Sigmoid colon (tissue), 7 donors: ENCODE data around the gene ADGRF1. TPM values are rescaled to one million over a fixed set of nuclear protein-coding genes. Genes with fewer than 3 reads are reported as not detected.

Experiments
- DNase-seq: peaks from one replicate; pipeline ENCODE4 v3.0.0-alpha.2; 2019
- H3K27ac ChIP-seq, 4 donors: fragments of 200-600 bp; sonication (generic); one replicate each; pipeline ENCODE4 v1.5.1; 2016 to 2019; ENCODE audit warnings: mild to moderate bottlenecking in 1 of 4
- H3K27me3 ChIP-seq, 3 donors: fragments of 200-600 bp; sonication (generic); one replicate each; pipeline ENCODE4 v1.5.1; 2019; ENCODE audit warnings: mild to moderate bottlenecking in 1 of 3
- H3K36me3 ChIP-seq, 4 donors: fragments of 200-600 bp; sonication (generic); one replicate each; pipeline ENCODE4 v1.5.1; 2016 to 2019
- H3K4me1 ChIP-seq, 4 donors: fragments of 200-600 bp; sonication (generic); one replicate each; pipeline ENCODE4 v1.5.1; 2017 to 2019
- H3K4me3 ChIP-seq, 4 donors: fragments of 200-600 bp; sonication (generic); one replicate each; pipeline ENCODE4 v1.5.1; 2017 to 2019; ENCODE audit warnings: mild to moderate bottlenecking in 2 of 4, moderate library complexity in 1 of 4
- H3K9me3 ChIP-seq, 4 donors: fragments of 200-600 bp in 3 of 4; sonication (generic) in 3 of 4; one replicate each; pipeline versions ENCODE4 v1.5.1 to v1.6.1; 2013 to 2019
- EP300 ChIP-seq, 4 donors: sonication (generic); formaldehyde crosslinking; IDR thresholded peaks; one replicate each; pipeline ENCODE4 v1.6.1; 2017; ENCODE audit warnings: antibody characterized with exemption in 4 of 4
- POLR2A ChIP-seq, 2 donors: fragments of 450-650 bp; IDR thresholded peaks; one replicate each; pipeline ENCODE4 v1.6.1; 2016; ENCODE audit warnings: antibody characterized with exemption in 2 of 2, mild to moderate bottlenecking in 2 of 2, moderate library complexity in 2 of 2
- POLR2AphosphoS5 ChIP-seq, 4 donors: sonication (generic); formaldehyde crosslinking; IDR thresholded peaks; one replicate each; pipeline ENCODE4 v1.6.1; 2017; ENCODE audit warnings: antibody characterized with exemption in 4 of 4
- WGBS, 2 donors: extraction: QIAGEN DNeasy Blood & Tissue Kit; methylation state at CpG; one replicate each; pipeline ENCODE4 v1.1.7; 2013; 5-methylcytosine and 5-hydroxymethylcytosine counted together
- intact Hi-C: fragments of 100-400 bp; cut with DNase I; formaldehyde crosslinking; loops from one replicate; pipeline ENCODE4 v1.15.1; 2023
- polyA plus RNA-seq, 3 donors: library from polyadenylated mRNA; stranded (reverse); fragments of 200-250 nt; gene quantifications; one replicate each; pipeline ENCODE4 v1.2.3, GENCODE V29; 2013
- total RNA-seq, 4 donors: library from RNA; depleted of rRNA; stranded (reverse); fragments of >200 nt; gene quantifications; one replicate each; pipeline ENCODE4 v1.1.0, GENCODE V29; 2016
- TF ChIP-seq, protein P1 (sequence below), 4 experiments: fragments of 450-650 bp in 3 of 4; fragments of 200-600 bp in 1 of 4; IDR thresholded peaks; one replicate each; pipeline ENCODE4 v1.5.1; 2016 to 2019; ENCODE audit warnings: antibody characterized with exemption in 4 of 4, mild to moderate bottlenecking in 3 of 4, moderate library complexity in 2 of 4
- donor health status: healthy with polysubstance abuse.
- donor health status: Bipolar disorder and iron deficiency.
- donor health status: healthy.

ADGRF1 gene
- total and polyA plus RNA-seq, 7 donors, result 0.46 to 1.0 TPM; not detected in 5

DNA sequence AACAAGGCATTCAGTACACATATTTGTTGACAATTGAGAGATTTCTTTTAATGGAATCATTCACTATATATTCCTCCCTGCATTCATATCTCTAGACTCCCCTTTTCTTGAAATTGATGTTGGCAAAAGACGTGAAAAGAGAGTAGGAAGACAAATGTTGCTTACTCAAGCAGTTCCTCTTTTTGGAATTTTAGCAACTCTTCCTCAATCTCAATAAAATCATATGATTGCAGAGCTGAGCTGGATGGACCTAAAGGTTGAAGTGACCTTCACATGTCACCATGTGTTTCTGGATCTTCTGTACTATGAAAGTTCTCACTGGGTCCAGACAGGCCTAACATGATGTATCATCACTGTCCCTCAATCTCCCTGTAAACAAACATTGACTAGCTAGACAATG, 18.6 kb downstream of the ADGRF1 start:
- DNase-seq, result no peak
- H3K27me3 ChIP-seq, result no peaks in the 10 kb centered on the region
- intact Hi-C loops, result no loop called here
- TF ChIP-seq POLR2AphosphoS5 (IDR thresholded peaks at IDR 0.05), result no peak
- TF ChIP-seq EP300 (IDR thresholded peaks at IDR 0.05), result no peak
- TF ChIP-seq, protein P1, sequence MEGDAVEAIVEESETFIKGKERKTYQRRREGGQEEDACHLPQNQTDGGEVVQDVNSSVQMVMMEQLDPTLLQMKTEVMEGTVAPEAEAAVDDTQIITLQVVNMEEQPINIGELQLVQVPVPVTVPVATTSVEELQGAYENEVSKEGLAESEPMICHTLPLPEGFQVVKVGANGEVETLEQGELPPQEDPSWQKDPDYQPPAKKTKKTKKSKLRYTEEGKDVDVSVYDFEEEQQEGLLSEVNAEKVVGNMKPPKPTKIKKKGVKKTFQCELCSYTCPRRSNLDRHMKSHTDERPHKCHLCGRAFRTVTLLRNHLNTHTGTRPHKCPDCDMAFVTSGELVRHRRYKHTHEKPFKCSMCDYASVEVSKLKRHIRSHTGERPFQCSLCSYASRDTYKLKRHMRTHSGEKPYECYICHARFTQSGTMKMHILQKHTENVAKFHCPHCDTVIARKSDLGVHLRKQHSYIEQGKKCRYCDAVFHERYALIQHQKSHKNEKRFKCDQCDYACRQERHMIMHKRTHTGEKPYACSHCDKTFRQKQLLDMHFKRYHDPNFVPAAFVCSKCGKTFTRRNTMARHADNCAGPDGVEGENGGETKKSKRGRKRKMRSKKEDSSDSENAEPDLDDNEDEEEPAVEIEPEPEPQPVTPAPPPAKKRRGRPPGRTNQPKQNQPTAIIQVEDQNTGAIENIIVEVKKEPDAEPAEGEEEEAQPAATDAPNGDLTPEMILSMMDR (IDR thresholded peaks at IDR 0.05), result no peak
- TF ChIP-seq POLR2A (IDR thresholded peaks at IDR 0.05), result no peak
- no peaks in the 10 kb centered on the region for H3K36me3 ChIP-seq
- H3K4me3 ChIP-seq, result no peak overlapping the region
- H3K4me1 ChIP-seq, result no peaks in the 10 kb centered on the region
- no peak overlapping the region for H3K27ac ChIP-seq
- 28 to 35% methylated on average over 1 of the region's 1 CpG for WGBS, 2 donors
- H3K9me3 ChIP-seq, result no peaks in the 10 kb centered on the region

DNA sequence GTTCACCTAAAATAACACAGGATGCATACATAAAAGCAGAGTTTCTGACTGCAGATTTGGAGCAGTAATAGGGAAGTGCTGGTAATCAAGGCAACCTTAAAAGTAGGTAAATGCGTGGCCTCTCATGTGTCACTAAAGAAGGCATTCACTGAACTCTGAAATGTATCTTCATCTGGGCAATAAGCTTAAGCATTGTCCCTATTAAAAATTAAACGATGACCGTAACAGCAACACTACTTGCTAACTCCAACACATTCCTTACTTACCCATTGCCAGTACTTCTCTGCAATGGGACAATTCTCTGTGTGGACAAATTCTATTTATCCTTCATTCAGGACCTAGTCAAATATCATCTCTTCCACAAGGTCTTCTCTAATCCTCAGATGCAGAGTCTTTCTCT, 19.9 kb downstream of the ADGRF1 start:
- H3K9me3 ChIP-seq, result no peaks in the 10 kb centered on the region
- H3K4me1 ChIP-seq, result no peaks in the 10 kb centered on the region
- WGBS, 2 donors, result 93 to 95% methylated on average over 3 of the region's 3 CpGs
- DNase-seq, result no peak
- no peak for TF ChIP-seq EP300 (IDR thresholded peaks at IDR 0.05)
- TF ChIP-seq POLR2A (IDR thresholded peaks at IDR 0.05), result no peak
- TF ChIP-seq, protein P1 (IDR thresholded peaks at IDR 0.05), result no peak
- H3K36me3 ChIP-seq, result no peaks in the 10 kb centered on the region
- H3K27ac ChIP-seq, result no peak overlapping the region
- intact Hi-C loops, result no loop called here
- no peak overlapping the region for H3K4me3 ChIP-seq
- no peaks in the 10 kb centered on the region for H3K27me3 ChIP-seq

DNA sequence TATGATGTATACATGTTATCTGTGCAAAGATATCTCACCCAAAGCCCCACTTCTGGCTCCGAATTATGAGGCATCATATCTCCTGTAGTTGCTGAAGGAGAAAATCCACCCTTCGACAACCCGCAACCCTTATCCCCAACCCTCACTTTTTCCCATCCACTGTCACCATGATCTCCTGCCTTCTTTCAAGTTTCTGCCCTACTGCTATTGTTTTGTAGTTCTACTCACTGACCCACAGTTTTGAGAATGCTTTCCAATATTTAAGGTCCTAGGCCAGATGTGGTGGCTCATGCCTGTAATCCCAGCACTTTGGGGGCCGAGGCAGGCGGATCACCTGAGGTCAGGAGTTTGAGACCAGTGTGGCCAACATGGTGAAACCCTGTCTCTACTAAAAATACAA, 22.2 kb downstream of the ADGRF1 start:
- TF ChIP-seq, protein P1 (IDR thresholded peaks at IDR 0.05), result no peak
- TF ChIP-seq POLR2A (IDR thresholded peaks at IDR 0.05) (no peak), EP300 (IDR thresholded peaks at IDR 0.05) (no peak), POLR2AphosphoS5 (IDR thresholded peaks at IDR 0.05) (no peak)
- intact Hi-C loops, result no loop called here
- no peak overlapping the region for H3K4me3 ChIP-seq
- H3K27ac ChIP-seq, result no peak overlapping the region
- no peaks in the 10 kb centered on the region for H3K27me3 ChIP-seq
- WGBS, 2 donors, result 88 to 92% methylated on average over 5 of the region's 5 CpGs
- no peaks in the 10 kb centered on the region for H3K36me3 ChIP-seq
- H3K4me1 ChIP-seq, result no peaks in the 10 kb centered on the region
- no peaks in the 10 kb centered on the region for H3K9me3 ChIP-seq
- no peak for DNase-seq

DNA sequence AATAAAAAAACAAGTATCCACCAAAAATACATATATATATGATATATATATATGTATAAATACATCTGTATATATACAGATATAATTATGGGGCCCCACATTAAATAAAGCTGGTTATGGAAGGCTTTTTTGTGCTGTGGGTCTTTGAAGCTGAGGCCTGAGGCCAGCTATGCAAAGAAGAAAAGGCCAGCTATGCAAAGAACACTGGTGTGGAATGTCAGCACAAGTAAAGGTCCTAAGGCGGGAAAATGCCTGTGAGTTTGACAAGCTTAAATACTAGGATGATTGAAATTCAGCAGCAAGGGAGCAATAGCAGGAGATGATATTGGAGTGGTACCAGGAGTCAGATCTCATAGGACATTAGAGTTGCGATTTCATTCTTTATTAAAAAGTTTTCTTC, 25.2 kb downstream of the ADGRF1 start:
- H3K27me3 ChIP-seq, result no peaks in the 10 kb centered on the region

DNA sequence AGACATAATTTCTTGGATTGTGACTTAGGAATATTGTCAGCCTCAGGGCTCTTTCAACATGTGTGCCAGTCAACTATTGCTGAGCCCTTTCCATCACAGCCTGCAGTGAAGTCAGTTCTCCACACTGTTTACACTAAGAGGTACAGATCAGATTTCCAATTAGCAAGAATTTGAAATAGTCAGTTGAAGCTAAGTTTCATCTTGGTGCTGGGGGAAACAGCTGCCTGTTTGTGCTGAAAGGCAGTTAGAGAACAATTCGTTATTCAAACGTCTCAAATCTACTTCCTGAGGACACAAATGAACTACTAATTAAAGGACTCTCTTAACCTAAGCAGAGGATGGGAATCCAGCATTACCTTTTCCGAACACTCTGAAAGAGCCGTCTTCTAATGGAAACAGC, 25.9 kb downstream of the ADGRF1 start:
- TF ChIP-seq EP300 (IDR thresholded peaks at IDR 0.05), result no peak
- TF ChIP-seq POLR2A (IDR thresholded peaks at IDR 0.05), result no peak
- TF ChIP-seq, protein P1 (IDR thresholded peaks at IDR 0.05), result no peak
- TF ChIP-seq POLR2AphosphoS5 (IDR thresholded peaks at IDR 0.05), result no peak
- Histone ChIP-seq H3K9me3 (no peaks in the 10 kb centered on the region), H3K36me3 (no peaks in the 10 kb centered on the region), H3K27ac (no peak overlapping the region), H3K4me1 (no peaks in the 10 kb centered on the region), H3K4me3 (no peak overlapping the region), H3K27me3 (no peaks in the 10 kb centered on the region)
- intact Hi-C loops, result no loop called here
- no peak for DNase-seq
- 46 to 78% methylated on average over 4 of the region's 4 CpGs for WGBS, 2 donors

More for the DNA sequence above, 25.2 kb downstream of the ADGRF1 start:
- no peak for DNase-seq
- WGBS, 2 donors, result 93% methylated on average over 2 of the region's 2 CpGs
- H3K27ac ChIP-seq, result no peak overlapping the region
- no peaks in the 10 kb centered on the region for H3K36me3 ChIP-seq
- H3K4me3 ChIP-seq, result no peak overlapping the region
- H3K9me3 ChIP-seq, result no peaks in the 10 kb centered on the region
- TF ChIP-seq POLR2AphosphoS5 (IDR thresholded peaks at IDR 0.05) (no peak), EP300 (IDR thresholded peaks at IDR 0.05) (no peak)
- TF ChIP-seq, protein P1 (IDR thresholded peaks at IDR 0.05), result no peak
- intact Hi-C loops, result no loop called here
- no peaks in the 10 kb centered on the region for H3K4me1 ChIP-seq
